NCI-H2196 (cell line): ENCODE results near the gene SPI1.

Source experiments
- DNase-seq: peaks from one replicate; lab custom pipeline; 2025; ENCODE audit not compliant: unreplicated experiment; lab: John Stamatoyannopoulos, UW

SPI1 gene

DNA sequence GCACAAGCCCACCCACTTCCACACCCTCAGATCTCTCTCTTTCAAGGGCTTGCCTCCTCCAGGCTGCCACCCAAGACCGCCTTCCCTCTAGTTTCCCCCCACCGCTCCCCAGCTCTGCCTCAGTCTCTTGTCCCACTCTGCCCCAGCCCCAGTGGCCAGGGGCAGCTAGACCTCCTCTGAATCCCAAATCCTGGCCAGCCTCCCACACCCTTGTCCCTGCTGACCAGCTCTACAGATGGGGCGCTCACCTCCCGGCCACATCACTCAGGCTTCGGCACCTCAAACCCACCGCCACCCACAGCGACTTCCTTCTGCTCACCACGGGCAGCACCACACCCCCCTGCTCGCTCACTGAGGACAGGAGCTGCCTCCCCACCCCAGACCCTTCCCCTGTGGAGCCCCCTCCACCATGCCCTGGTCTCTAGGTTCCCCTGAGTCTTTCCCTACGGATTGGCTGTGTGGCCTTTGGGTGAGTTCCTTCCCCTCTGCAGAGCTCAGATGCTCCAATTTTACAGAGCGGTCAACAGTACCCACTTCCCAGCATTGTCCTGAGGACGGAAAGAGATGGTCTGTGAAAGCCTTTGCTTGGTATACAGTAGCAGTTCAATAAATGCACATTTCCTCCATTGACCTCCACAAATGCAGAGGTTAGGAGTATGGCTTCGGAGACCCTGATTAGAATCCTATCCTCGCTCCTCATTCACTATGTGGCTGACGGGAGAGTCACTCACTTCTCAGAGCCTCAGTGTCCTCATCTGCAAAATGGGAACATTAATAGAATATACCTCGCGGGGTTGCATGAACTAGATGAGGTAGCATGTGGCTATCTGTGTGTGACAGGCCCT lies 11.5 kb upstream of the SPI1 start:
- no peak for DNase-seq

DNA sequence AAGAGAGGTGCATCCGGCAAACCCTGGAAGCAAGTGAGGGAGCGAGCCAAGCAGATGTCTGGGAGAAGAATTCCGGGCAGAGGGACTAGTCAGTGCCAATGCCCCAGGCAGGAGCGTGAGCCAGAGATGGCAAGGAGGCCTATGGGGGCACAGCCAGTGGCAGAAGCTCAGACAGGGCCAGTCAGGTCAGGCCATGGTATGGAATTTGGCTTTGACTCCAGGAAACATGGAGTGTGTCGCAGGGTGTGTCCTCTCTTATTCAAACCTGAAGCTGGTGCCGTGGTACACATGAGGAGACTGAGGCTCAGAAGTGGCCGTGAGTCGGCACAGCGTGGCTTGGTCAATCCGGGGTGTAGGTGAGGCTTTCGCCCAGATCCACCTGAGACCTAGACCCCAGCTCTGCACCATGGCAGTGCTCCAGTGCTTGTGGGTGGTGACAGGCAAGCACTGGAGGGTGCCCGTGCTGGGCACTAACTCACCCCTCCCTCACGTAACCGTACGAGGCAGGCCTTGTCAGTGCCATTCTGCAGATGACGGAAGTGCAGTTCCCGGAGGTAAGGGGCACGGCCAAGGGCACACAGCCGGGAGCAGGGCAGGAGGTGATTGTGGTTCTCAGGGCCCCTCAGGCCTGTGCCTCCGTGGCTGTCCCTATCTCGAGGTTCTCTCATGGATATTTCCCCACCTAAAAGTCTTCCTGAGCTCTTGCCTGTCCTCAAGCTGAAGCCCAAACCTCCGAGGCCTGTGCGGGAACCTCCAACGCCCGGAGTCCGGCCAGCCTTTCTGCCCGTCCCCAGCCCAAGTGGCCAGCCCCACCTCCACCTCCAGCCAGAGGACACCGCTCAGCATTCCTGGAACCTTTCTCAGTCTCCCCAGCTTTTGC lies 10.6 kb upstream of the SPI1 start:
- no peak for DNase-seq

DNA sequence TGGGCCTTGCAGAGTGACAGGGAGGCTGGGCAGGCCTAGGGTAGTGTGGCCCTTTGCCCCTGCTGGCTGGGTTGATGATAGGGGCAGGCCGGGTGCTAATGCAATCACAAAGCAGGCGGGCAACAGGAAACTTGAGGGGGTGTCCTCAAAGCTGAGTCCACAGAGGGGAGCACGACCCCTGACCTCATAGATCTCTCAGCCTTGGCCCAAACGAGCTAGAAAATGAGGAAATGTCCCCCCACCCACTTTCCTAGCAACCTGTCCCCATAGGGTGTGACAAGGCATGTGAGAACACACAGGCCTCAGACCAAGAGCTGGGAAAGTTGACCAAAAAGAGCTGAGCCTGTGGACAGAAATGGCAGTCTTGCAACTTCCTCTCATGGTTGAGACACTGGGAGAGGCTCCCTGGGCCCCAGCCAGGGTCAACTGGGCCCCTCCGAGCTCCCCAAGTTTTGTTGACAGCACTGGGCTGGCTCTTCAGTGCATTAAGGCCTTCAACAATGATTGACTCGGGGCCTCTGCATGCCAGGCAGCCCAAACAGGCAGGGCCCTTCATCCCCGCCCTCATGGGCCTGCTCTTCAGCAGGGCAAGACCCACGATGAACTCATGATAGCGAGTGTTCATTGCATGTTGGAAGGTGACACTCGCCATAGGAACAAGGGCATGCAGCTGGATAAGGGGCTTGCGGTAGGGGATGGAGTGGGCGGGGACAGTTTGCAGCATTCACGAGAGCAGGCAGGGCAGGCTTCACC lies 9.8 kb upstream of the SPI1 start:
- DNase-seq = no peak

DNA sequence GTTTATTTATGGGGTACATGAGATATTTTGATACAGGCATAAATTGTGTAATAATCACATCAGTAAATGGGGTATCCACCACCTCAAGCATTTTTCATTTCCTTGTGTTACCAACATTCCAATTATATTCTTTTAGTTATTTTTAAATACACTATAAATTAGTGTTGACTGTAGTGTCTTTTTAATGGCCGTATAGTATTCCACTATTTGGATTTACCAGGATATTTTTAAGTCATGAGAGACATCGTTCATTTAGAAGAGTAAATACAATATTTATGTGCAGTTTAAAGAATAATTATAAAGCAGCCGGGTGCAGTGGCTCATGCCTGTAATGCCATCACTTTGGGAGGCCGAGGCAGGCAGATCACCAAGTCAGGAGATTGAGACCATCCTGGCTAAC lies 6.2 kb upstream of the SPI1 start:
- no peak for DNase-seq

- DNase-seq = no peak
Measured at GRCh38 chr11:47383071-47383470, 4.7 kb upstream of the SPI1 start.

DNA sequence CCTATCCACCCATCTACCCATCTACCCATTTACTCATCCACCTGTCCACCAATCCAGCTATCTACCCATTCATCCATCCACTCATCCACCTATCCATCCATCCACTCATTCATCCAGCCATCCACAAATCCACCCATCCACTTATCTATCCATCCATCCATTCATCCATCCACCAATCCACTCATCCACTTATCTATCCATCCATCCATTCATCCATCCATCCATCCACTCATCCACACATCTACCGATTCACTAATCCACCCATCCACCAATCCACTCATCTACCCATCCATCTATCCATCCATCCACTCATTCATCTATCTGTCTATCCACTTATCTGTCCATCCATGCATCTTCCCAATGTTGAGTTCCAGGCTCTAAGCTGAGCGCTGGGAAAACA lies 1.7 kb upstream of the SPI1 start:
- DNase-seq = no peak

- DNase-seq = no peak
Measured at GRCh38 chr11:47379317-47379716, 970 bp upstream of the SPI1 start.

DNA sequence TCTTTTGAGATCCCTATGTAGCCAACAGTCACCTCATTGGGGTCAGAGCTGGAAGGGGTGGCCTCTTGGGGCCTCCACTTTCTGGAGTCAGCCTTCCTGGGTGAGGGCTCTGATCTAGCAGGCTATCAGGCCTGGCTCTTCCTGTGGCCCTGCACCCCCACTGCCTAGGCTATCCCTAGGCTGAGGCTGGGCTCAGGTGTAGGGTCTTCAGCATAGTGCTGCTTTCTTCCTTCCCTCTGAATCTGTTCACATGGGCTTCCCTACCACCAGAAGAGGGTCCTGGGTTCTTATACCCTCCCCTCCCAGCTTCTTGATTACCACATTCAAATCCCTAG lies 456 bp upstream of the SPI1 start:
- no peak for DNase-seq

- DNase-seq = no peak
Measured at GRCh38 chr11:47377571-47378009, 757 bp downstream of the SPI1 start.

DNA sequence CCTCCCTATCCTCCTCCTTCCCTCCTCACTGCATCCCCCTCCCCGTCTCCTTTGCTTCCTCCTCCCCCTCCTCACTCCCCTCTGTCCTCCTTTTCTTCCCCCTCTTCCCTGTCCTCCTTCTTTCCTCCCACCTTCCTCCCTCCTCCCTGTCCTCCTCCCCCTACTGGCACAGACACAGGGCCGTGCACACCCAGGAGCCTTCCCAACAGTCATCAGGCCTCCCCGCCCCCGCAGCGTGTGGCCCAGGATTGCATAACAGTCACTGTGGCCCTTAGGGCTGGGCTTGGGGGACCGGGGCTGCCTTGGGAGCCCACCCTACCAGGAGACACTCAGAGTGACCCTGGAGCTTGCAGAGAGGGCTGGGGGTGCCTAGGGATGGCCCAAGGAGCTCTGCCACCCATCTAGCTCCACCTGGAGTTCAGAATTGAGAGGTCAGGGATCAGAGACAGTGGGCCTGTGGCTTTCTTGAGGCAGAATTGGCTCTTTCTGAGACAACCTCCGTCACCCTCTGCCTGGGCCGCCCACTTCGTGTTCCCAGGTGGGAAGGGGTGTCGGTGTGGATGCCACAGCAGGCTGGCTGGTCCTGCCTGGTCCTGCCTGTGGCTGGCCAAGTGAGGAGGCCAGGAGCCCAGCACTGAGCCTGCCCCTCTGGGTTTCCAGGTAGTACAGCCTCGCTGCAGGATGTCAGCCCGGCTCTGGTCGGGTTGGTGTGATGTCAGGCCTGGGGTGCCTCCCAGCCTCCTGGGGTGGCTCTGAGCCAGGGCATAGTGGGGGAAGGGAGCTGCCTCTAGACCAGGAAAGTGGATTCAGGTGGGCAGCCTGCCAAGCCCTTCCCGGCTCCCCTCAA lies 1.6 kb downstream of the SPI1 start:
- no peak for DNase-seq

DNA sequence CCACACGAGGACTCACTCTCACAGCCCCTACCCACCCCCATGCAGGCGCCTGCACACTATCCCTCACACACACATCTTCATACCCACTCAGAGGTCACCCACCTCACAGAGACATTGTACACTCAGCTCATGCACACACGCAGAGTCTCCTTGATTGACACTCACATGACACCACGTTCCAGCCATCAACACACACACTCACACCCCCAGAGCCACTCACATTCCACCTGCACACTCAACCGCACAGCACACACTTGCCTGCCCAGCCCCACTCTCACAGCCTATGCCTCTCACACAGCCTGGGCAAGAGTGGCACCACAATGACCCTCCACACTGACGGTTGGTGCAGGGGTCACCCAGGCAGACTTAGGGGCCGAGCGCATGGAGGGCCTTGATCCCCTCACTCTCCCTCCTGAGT lies 2.2 kb downstream of the SPI1 start:
- no peak for DNase-seq

DNA sequence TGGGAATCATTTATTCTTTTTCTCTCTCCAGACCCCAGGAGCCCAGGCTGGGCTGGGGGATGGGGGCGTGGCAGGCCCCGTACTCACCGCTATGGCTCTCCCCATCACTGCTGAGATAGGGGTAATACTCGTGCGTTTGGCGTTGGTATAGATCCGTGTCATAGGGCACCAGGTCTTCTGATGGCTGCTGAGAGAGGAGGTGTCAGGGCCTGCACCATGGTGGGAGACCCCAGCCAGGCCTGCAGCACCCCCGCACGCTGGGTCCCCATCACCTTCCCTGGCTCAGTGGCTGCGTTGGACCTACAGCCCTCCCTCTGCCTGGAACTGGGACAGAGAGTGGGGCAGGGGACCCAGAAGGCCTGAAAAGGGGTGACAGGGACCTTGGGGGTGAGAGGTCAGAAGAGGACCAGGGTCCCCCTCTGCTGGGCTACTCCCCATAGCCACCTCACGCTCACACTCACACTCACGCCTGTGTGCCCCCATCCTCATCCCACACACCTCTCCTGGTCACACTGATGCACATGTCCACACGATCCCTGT lies 2.7 kb downstream of the SPI1 start:
- no peak for DNase-seq

GRCh38 chr11:47375020-47375419 lies 3.3 kb downstream of the SPI1 start:
- DNase-seq = no peak

- DNase-seq = no peak
Measured at GRCh38 chr11:47374720-47375019, 3.7 kb downstream of the SPI1 start.

DNA sequence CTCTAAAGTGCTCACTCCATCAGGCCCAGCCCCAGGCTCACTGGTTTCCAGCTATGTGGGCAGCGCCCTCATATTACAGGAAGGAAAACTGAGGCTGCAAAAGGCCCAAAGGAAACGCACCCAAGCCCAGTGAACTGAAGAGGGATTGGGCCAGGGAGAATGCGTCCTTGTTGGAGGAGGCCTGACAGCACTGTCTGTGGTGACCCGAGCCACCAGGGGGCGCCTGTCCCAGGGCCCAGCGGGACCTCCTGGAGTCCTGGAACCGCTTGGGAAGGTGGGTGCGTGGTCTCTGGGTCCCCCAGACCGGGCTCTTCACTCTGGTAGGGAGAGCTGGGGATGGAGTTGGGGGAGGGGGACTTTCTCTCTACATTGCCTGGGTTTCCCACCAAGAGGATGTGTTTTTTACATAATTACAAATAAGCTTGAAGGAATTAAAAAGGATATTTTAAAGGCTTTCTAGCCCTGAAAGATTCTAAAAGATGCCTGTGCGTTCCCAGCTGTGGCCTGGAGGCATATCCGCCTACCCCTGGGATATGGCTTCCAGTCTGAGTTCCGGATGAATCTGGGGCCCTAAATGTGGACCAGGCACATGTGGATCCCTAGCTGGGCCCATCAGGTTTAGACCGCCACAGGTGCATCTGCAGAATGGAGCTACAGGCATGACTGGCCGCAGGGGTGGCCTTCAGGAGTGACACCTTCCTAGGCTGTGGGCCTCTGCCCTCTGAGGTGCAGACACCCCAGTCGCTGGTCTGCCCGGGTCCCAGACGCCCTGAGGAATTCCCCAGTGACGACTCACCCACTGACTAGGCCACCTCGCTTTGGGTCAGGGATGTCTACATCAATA lies 4.2 kb downstream of the SPI1 start:
- peak; percentile 80 for DNase-seq

DNA sequence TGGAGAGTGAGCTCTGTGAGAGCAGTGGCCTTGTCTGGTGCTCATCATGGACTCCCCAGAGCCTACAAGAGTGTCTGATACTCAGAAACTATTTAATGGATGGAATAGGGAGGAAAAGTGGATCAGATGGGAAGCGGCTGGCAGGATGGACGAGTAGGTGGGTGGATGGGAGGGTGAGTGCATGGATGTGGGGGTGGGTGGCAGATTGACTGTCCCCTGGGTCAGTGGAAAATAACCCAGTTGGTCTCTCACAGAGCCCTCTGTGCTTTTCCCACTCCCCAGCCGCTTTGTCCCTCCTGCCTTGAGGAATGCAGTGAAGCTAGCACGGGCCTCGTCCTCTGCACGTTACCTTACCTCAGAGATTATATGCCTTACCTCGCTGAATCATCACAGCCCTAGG lies 5.9 kb downstream of the SPI1 start:
- DNase-seq = no peak

- no peak for DNase-seq
Measured at GRCh38 chr11:47369676-47370075, 8.7 kb downstream of the SPI1 start.

DNA sequence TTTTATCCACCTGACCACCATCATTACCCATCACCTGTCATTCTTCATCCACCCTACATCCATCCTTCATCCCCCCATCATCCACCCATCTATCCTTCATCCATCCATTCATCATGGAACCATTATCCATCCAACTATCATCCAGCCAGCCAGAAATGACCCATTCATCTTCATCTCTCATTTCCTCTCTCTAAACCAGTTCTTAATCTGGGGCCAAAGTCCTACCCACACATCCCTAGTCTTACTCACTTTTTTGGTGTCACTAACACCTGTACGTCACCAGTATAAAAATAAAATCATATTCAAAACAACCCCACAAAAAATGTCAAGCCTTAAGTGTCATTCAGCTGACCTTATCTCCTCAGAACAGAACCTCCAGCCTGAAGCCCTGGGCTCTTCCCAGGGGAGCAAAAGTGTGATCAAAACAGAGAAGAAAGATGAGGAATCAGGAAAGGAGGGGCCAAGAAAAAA lies 12.3 kb downstream of the SPI1 start:
- no peak for DNase-seq

DNA sequence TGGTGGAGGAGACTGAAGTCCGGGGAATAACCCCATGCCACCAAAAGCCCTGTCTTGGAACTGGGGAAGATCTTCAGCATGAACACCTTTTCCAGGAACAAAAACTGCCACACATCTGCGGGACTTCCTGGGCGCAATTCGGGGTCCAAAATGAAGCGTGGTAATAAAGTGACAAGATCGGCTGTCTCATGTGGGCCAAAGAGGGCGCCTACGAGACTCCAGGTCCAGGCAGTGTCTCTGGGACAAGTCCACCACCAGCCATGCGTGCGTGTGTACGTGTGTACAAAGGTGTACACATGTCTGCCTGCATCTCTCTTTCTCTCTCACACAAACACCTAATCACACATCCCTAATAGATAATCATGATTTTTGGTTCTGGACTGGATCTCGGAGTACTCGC lies 16.9 kb downstream of the SPI1 start:
- DNase-seq = no peak

- DNase-seq = no peak
Measured at GRCh38 chr11:47360341-47360740, 18.0 kb downstream of the SPI1 start.
